Body of pancreas (tissue), 4 donors: ENCODE results near the gene CCDC33. TPM values are rescaled to one million over a fixed set of nuclear protein-coding genes. Genes with fewer than 3 reads are reported as not detected.

Source experiments
- ATAC-seq: fragments of 150-250 bp; one replicate; pipeline ENCODE4 v1.9.1; 2016
- DNase-seq, 4 donors: peaks; one replicate each; pipeline ENCODE4 v3.0.0-alpha.2; 2019
- H3K27ac ChIP-seq, 4 donors: fragments of 200-600 bp; sonication (generic); 1 replicate in 3 of 4; 2 replicates in 1 of 4; pipeline versions ENCODE4 v1.5.1 to v1.6.1; 2016 to 2019; ENCODE audit warnings: mild to moderate bottlenecking in 1 of 4, mixed read lengths in 1 of 4, moderate library complexity in 1 of 4
- H3K27me3 ChIP-seq, 2 donors: fragments of 200-600 bp; sonication (generic); one replicate each; pipeline ENCODE4 v1.6.0; 2016; ENCODE audit warnings: mild to moderate bottlenecking in 1 of 2
- H3K36me3 ChIP-seq, 2 donors: fragments of 200-600 bp; sonication (generic); replicated peaks in 1 of 2; 2 replicates each; pipeline ENCODE4 v1.5.1; 2016; ENCODE audit warnings: low read depth in 2 of 2; ENCODE audit not compliant: insufficient read depth in 1 of 2
- H3K4me1 ChIP-seq: fragments of 200-600 bp; sonication (generic); one replicate; pipeline ENCODE4 v1.6.0; 2016
- H3K4me3 ChIP-seq, 2 donors: fragments of 200-600 bp; sonication (generic); 1 replicate in 1 of 2; 2 replicates in 1 of 2; pipeline ENCODE4 v1.5.1; 2016 to 2019
- H3K9me3 ChIP-seq, 3 donors: fragments of 200-600 bp; sonication (generic); 1 replicate in 2 of 3; 2 replicates in 1 of 3; pipeline ENCODE4 v1.5.1; 2016
- POLR2A ChIP-seq, 3 donors: fragments of 450-650 bp; IDR thresholded peaks; one replicate each; pipeline ENCODE4 v1.6.1; 2016; ENCODE audit warnings: antibody characterized with exemption in 3 of 3, mild to moderate bottlenecking in 2 of 3
- WGBS, 2 donors: methylation state at CpG; one replicate each; pipeline ENCODE4 v1.1.5; 2017; 5-methylcytosine and 5-hydroxymethylcytosine counted together
- intact Hi-C: fragments of 100-400 bp; cut with DNase I; formaldehyde crosslinking; loops from one replicate; pipeline ENCODE4 v1.15.1; 2023
- total RNA-seq, 2 donors: library from RNA; depleted of rRNA; stranded (reverse); fragments of >200 nt; gene quantifications; one replicate each; pipeline ENCODE4 v1.1.0, GENCODE V29; 2016
- TF ChIP-seq, protein P1 (sequence below), 7 experiments: fragments of 450-650 bp in 4 of 7; fragments of 200-600 bp in 3 of 7; sonication (generic) in 3 of 7; IDR thresholded peaks; one replicate each; pipeline ENCODE4 v1.5.1; 2016 to 2019; ENCODE audit warnings: antibody characterized with exemption in 7 of 7

Gene CCDC33
- total RNA-seq, 2 donors from 2014 or later: not detected

- Histone ChIP-seq H3K27ac (no peak overlapping the region), H3K27me3 (no peaks in the 10 kb centered on the region), H3K4me3 (no peak overlapping the region), H3K9me3 (no peaks in the 10 kb centered on the region), H3K4me1 (peaks cover 20% of the 10 kb centered on the region), H3K36me3 (no peaks in the 10 kb centered on the region)
- TF ChIP-seq, protein P1, sequence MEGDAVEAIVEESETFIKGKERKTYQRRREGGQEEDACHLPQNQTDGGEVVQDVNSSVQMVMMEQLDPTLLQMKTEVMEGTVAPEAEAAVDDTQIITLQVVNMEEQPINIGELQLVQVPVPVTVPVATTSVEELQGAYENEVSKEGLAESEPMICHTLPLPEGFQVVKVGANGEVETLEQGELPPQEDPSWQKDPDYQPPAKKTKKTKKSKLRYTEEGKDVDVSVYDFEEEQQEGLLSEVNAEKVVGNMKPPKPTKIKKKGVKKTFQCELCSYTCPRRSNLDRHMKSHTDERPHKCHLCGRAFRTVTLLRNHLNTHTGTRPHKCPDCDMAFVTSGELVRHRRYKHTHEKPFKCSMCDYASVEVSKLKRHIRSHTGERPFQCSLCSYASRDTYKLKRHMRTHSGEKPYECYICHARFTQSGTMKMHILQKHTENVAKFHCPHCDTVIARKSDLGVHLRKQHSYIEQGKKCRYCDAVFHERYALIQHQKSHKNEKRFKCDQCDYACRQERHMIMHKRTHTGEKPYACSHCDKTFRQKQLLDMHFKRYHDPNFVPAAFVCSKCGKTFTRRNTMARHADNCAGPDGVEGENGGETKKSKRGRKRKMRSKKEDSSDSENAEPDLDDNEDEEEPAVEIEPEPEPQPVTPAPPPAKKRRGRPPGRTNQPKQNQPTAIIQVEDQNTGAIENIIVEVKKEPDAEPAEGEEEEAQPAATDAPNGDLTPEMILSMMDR (IDR thresholded peaks at IDR 0.05): no peak
- no peak for TF ChIP-seq POLR2A (IDR thresholded peaks at IDR 0.05)
- WGBS, 2 donors: 71 to 74% methylated on average over 15 of the region's 15 CpGs
- DNase-seq: no peak
- intact Hi-C loops: loop anchor here (10.0 kb wide), 1 partner anchor 247 kb away; no protein-coding TSS in a partner anchor
- ATAC-seq: no peak
Observed at GRCh38 chr15:74377831-74378766, 142.0 kb downstream of the CCDC33 start.

DNA sequence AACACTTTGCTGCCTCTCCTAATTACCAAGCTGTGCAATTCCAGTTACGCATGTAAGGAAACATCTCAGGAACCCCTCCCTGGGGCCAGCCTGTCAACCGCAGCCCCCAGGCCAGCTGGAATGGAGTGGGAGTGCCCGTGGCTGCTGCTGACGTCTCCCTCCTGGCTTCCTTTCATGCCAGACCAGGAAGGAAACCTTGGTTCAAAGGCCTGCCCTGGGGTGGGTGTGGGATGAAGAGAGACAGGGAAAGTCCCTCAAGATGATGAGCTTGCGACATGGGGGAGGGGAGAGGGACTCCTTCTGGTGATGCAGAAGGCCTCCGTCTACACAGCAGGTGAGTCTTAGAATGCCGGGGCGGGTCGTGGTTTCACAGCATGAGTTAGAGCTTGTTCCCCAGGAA is 142.7 kb downstream of the CCDC33 start:
- 52 to 66% methylated on average over 8 to 9 of the region's 9 CpGs for WGBS, 2 donors
- no peaks in the 10 kb centered on the region for H3K27me3 ChIP-seq
- no peak overlapping the region for H3K4me3 ChIP-seq
- H3K9me3 ChIP-seq: no peaks in the 10 kb centered on the region
- H3K36me3 ChIP-seq: no peaks in the 10 kb centered on the region
- ATAC-seq (no peak), DNase-seq (no peak)
- no peak overlapping the region for H3K27ac ChIP-seq
- H3K4me1 ChIP-seq: peaks cover 13% of the 10 kb centered on the region
- intact Hi-C loops: loop anchor here (10.0 kb wide), 1 partner anchor 246 kb away; no protein-coding TSS in a partner anchor
- TF ChIP-seq, protein P1 (IDR thresholded peaks at IDR 0.05): no peak
- no peak for TF ChIP-seq POLR2A (IDR thresholded peaks at IDR 0.05)

DNA sequence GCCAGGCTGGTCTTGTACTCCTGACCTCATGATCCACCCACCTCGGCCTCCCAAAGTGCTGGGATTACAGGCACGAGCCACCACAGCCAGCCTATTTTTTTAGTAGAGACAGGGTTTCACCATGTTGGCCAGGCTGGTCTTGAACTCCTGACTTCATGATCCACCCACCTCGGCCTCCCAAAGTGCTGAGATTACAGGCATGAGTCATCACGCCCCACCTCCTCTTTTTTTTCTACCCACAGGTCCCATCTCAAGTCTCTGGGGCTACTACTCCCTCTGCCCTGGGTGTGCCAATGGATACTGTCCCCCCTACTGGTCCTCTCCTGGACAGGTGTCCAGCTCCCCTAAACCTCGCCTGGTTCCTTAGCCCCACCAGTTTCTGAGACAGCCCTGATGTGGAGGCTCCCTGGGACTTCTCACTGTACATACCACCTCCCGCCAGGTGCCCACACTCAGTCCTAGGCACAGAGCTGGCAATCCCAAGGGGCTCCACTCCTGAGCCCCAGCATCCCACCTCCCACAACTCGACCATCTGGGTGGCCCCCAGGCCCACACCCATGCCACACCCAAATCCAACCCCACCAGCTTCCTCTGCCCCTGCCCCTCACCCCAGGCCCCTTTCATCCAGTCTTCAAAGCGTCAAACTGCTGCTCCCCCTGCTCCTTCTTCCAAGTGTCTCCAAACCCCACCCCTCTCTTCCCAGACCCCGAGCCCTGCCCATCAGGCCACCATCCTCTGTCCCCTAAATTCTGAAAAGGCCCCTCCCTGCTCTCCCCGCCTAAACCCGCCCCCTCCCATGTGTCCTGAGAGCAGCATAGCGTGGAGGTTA is 144.4 kb downstream of the CCDC33 start:
- DNase-seq (no peak), ATAC-seq (no peak)
- no peaks in the 10 kb centered on the region for H3K27me3 ChIP-seq

DNA sequence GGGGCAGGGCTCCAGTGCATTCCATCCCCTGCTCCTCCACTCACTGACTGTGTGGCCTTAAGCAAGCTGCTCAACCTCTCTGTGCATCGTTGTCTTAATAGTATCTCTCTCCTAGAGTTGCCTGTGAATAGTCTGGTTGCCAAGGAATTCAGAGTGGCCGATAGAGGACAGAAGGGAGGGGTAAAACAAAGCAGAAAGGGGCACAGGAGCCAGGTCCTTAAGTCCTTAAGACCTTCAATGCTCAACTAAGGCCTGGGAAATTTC is 145.0 kb downstream of the CCDC33 start:
- H3K4me1 ChIP-seq: no peaks in the 10 kb centered on the region
- TF ChIP-seq POLR2A (IDR thresholded peaks at IDR 0.05): no peak
- TF ChIP-seq, protein P1 (IDR thresholded peaks at IDR 0.05): no peak
- H3K27ac ChIP-seq: no peak overlapping the region
- no peak for ATAC-seq
- no peak overlapping the region for H3K4me3 ChIP-seq
- H3K9me3 ChIP-seq: no peaks in the 10 kb centered on the region
- WGBS, 2 donors: 38 to 50% methylated on average over 2 of the region's 2 CpGs
- no peaks in the 10 kb centered on the region for H3K27me3 ChIP-seq
- intact Hi-C loops: loop anchor here (5.0 to 10.0 kb wide), 2 partner anchors 61 to 384 kb away; no protein-coding TSS in a partner anchor
- no peak for DNase-seq
- H3K36me3 ChIP-seq: no peaks in the 10 kb centered on the region

More for the DNA sequence above, 144.4 kb downstream of the CCDC33 start:
- no peak overlapping the region for H3K4me3 ChIP-seq
- no peaks in the 10 kb centered on the region for H3K9me3 ChIP-seq
- 51 to 56% methylated on average over 12 of the region's 12 CpGs for WGBS, 2 donors
- H3K27ac ChIP-seq: no peak overlapping the region
- H3K4me1 ChIP-seq: no peaks in the 10 kb centered on the region
- TF ChIP-seq POLR2A (IDR thresholded peaks at IDR 0.05): no peak
- TF ChIP-seq, protein P1 (IDR thresholded peaks at IDR 0.05): no peak
- intact Hi-C loops: loop anchor here (5.0 to 10.0 kb wide), 2 partner anchors 62 to 384 kb away; no protein-coding TSS in a partner anchor
- no peaks in the 10 kb centered on the region for H3K36me3 ChIP-seq
